Stomach (tissue), 9 donors: ENCODE measurements around the gene TRAF3IP1. TPM values are rescaled to one million over a fixed set of nuclear protein-coding genes. Genes with fewer than 3 reads are reported as not detected.
"Not testable (repeated sequence)": the region's sequence is repeated elsewhere in the genome, so short reads cannot be mapped to it uniquely, and the experiment has no call there.

Experiments used
- DNase-seq, 2 donors: peaks; one replicate each; pipeline versions ENCODE4 v3.0.0 to v3.0.0-alpha.2; 2013 to 2019
- H3K27ac ChIP-seq, 5 donors: fragments of 200-600 bp in 4 of 5; sonication (generic) in 4 of 5; one replicate each; pipeline ENCODE4 v1.5.1; 2013 to 2019; ENCODE audit warnings: mild to moderate bottlenecking in 1 of 5, moderate library complexity in 1 of 5
- H3K27me3 ChIP-seq, 3 donors: fragments of 200-600 bp; sonication (generic); one replicate each; pipeline ENCODE4 v1.5.1; 2017 to 2019; ENCODE audit warnings: mixed run types in 1 of 3
- H3K36me3 ChIP-seq, 4 donors: fragments of 200-600 bp; sonication (generic); 1 replicate in 3 of 4; 2 replicates in 1 of 4; pipeline ENCODE4 v1.5.1; 2016 to 2019
- H3K4me1 ChIP-seq, 4 donors: fragments of 200-600 bp; sonication (generic); one replicate each; pipeline ENCODE4 v1.5.1; 2016 to 2019
- H3K4me3 ChIP-seq, 4 donors: fragments of 200-600 bp; sonication (generic) in 3 of 4; one replicate each; pipeline ENCODE4 v1.5.1; 2016 to 2019; ENCODE audit warnings: mild to moderate bottlenecking in 1 of 4
- H3K9me3 ChIP-seq, 4 donors: fragments of 200-600 bp; sonication (generic); one replicate each; pipeline ENCODE4 v1.5.1; 2016 to 2019
- CTCF ChIP-seq, 7 experiments: fragments of 450-650 bp in 4 of 7; fragments of 200-600 bp in 3 of 7; sonication (generic) in 3 of 7; IDR thresholded peaks; one replicate each; pipeline ENCODE4 v1.5.1; 2016 to 2019; ENCODE audit warnings: antibody characterized with exemption in 7 of 7, control low read depth in 2 of 7, mild to moderate bottlenecking in 1 of 7
- EP300 ChIP-seq: sonication (generic); formaldehyde crosslinking; IDR thresholded peaks from one replicate; pipeline ENCODE4 v1.6.1; 2017; ENCODE audit warnings: antibody characterized with exemption
- POLR2A ChIP-seq, 4 donors: fragments of 450-650 bp; IDR thresholded peaks; one replicate each; pipeline ENCODE4 v1.6.1; 2016; ENCODE audit warnings: antibody characterized with exemption in 4 of 4, control low read depth in 2 of 4, mild to moderate bottlenecking in 1 of 4, moderate library complexity in 1 of 4
- POLR2AphosphoS5 ChIP-seq, 3 donors: sonication (generic); formaldehyde crosslinking; IDR thresholded peaks; one replicate each; pipeline ENCODE4 v1.6.1; 2016; ENCODE audit warnings: antibody characterized with exemption in 3 of 3
- WGBS, 5 donors: extraction: QIAGEN DNeasy Blood & Tissue Kit in 3 of 5; methylation state at CpG; one replicate each; pipeline versions ENCODE4 v1.1.5 to v1.1.7; 2013 to 2018; 5-methylcytosine and 5-hydroxymethylcytosine counted together
- intact Hi-C: fragments of 100-400 bp; cut with DNase I; formaldehyde crosslinking; loops from one replicate; pipeline ENCODE4 v1.15.1; 2023; ENCODE audit warnings: low total_unique reads
- polyA plus RNA-seq, 3 donors: library from polyadenylated mRNA; stranded (reverse); fragments of 200-250 nt; gene quantifications; one replicate each; pipeline ENCODE4 v1.2.3, GENCODE V29; 2013
- total RNA-seq, 5 donors: library from RNA; depleted of rRNA; stranded (reverse); fragments of >200 nt; gene quantifications; one replicate each; pipeline versions ENCODE4 v1.1.0 to v1.2.3, GENCODE V29; 2014 to 2016
- donor health status: healthy with polysubstance abuse.
- donor health status: Bipolar disorder and iron deficiency.
- donor health status: healthy.

Gene TRAF3IP1
- total and polyA plus RNA-seq, 8 donors, result 0.58 to 21.1 (median 10.8) TPM

- Histone ChIP-seq H3K27me3 (no peaks in the 10 kb centered on the region), H3K9me3 (no peaks in the 10 kb centered on the region), H3K36me3 (peaks cover 80 to 100% (median 98%) of the 10 kb centered on the region in 4 donors), H3K4me3 (no peak overlapping the region), H3K4me1 (peaks cover 0 to 13% (median 8%) of the 10 kb centered on the region in 4 donors), H3K27ac (no peak overlapping the region)
- DNase-seq, result no peak
- WGBS, 5 donors, result 96 to 100% (median 99%) methylated on average over 4 of the region's 4 CpGs
- TF ChIP-seq EP300, result no peak
- no peak for TF ChIP-seq POLR2AphosphoS5 (IDR thresholded peaks at IDR 0.05)
- no peak for TF ChIP-seq CTCF (IDR thresholded peaks at IDR 0.05)
- no peak for TF ChIP-seq POLR2A (IDR thresholded peaks at IDR 0.05)
- intact Hi-C loops, result no loop called here
These were observed 48.2 kb upstream of the TRAF3IP1 start for GRCh38 chr2:238272156-238272555.

DNA sequence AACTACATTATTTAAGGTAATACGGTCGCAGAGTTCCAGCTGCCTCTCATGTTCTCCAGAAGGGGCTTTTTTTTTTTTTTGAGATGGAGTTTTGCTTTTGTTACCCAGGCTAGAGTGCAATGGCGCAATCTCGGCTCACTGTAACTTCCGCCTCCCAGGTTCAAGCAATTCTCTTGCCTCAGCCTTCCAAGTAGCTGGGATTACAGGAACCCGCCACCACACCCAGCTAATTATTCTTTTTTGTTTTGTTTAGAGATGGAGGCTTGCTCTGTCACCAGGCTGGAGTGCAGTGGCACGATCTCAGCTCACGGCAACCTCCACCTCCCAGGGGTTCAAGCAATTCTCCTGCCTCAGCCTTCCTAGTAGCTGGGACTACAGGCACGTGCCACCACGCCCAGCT, 46.9 kb upstream of the TRAF3IP1 start:
- intact Hi-C loops, DNase-seq, H3K27me3 ChIP-seq, H3K9me3 ChIP-seq, H3K4me3 ChIP-seq: not testable (repeated sequence)
- Histone ChIP-seq H3K27ac (peak overlapping the region in 1 of 5 donors; percentile 67), H3K4me1 (peaks cover 0 to 22% (median 10%) of the 10 kb centered on the region in 4 donors), H3K36me3 (peaks cover 74 to 95% (median 93%) of the 10 kb centered on the region in 4 donors)
- 80 to 93% (median 86%) methylated on average over 10 of the region's 10 CpGs for WGBS, 5 donors

DNA sequence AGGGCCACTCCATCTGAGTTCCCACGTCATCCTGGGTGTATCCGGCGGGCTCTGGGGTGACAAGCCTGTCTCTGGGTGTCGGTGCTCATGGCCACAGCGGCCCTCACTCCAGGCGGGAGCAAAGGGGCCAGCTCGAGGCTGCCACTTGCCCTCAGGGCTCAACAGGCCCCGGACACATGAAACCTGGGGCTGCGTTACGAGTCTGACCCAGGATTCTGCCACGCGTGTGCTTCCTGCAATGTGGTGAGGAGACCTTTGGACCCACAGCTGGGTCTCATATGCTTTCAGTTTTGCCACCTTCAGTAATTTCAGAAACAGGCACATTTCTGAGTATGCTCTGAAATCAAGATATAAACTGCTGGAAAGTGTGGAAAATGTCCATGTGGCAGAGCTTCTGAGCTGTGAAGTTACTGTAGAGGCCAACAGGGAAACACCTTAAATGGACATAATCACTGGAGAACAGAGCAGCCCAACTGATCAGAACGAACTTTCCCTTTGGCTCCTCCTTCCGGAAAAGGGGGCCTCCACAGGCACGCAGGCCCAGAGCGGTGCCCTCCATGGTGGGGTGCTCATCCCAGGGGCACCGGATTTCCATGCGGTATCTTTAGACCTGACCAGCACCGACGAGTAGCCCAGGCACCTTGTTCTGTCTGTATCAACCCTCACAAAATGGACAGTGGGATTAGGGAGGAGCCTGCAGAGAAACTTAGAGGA, 46.0 kb upstream of the TRAF3IP1 start:
- peak in 1 of 2 donors; percentile 58 for DNase-seq
- 73 to 86% (median 75%) methylated on average over 19 to 20 of the region's 20 CpGs for WGBS, 5 donors
- no peak for TF ChIP-seq POLR2AphosphoS5 (IDR thresholded peaks at IDR 0.05)
- no peak for TF ChIP-seq CTCF (IDR thresholded peaks at IDR 0.05)
- no peak for TF ChIP-seq POLR2A (IDR thresholded peaks at IDR 0.05)
- TF ChIP-seq EP300, result no peak
- Histone ChIP-seq H3K27me3 (no peaks in the 10 kb centered on the region), H3K4me3 (no peak overlapping the region), H3K36me3 (peaks cover 70 to 93% (median 86%) of the 10 kb centered on the region in 4 donors), H3K9me3 (no peaks in the 10 kb centered on the region), H3K4me1 (peaks cover 0 to 30% (median 16%) of the 10 kb centered on the region in 4 donors), H3K27ac (peak overlapping the region in 3 of 5 donors; percentile 20 to 67 (median 22))
- intact Hi-C loops, result no loop called here

DNA sequence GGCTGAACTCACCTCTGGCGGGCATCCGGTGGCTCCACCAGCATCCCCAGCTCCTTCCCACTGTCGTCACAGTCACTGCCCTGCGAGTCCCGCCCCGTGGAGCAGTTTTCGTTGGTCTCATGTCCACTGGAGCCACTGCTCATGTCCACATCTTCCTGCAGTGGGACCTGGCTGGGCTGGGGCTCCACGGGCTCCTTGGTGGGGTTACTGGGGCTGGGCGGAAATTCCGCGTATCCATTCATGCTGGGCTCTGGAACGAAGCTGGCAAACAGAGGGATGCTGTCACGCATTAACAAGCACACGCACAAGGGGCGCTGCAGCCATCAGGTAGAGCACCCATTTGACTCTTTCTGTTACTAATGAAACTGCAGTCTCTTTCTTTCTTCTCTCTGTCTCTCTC, 42.6 kb upstream of the TRAF3IP1 start:
- TF ChIP-seq EP300 (no peak), POLR2A (IDR thresholded peaks at IDR 0.05) (no peak), POLR2AphosphoS5 (IDR thresholded peaks at IDR 0.05) (no peak), CTCF (IDR thresholded peaks at IDR 0.05) (no peak)
- H3K27me3 ChIP-seq, result no peaks in the 10 kb centered on the region
- intact Hi-C loops, result no loop called here
- no peak overlapping the region for H3K27ac ChIP-seq
- 72 to 80% (median 77%) methylated on average over 15 of the region's 15 CpGs for WGBS, 5 donors
- peaks cover 5 to 58% (median 44%) of the 10 kb centered on the region in 4 donors for H3K4me1 ChIP-seq
- H3K36me3 ChIP-seq, result peaks cover 42 to 59% (median 52%) of the 10 kb centered on the region in 4 donors
- H3K9me3 ChIP-seq, result no peaks in the 10 kb centered on the region
- no peak overlapping the region for H3K4me3 ChIP-seq
- peak in 1 of 2 donors; percentile 44 for DNase-seq
